SU-DHL-6 (cell line): ENCODE measurements around the gene TES.

Experiments used
- H2AFZ ChIP-seq: fragments of 200-600 bp; sonication (generic); 2 replicates; pipeline ENCODE4 v1.6.1; 2014; ENCODE audit warnings: low read depth, mild to moderate bottlenecking, moderate library complexity, mixed read lengths, antibody characterized with exemption, low read length; ENCODE audit not compliant: severe bottlenecking
- H3F3A ChIP-seq: fragments of 200-600 bp; shearing (Covaris generic); 2 replicates; pipeline ENCODE4 v1.6.0; 2016; ENCODE audit warnings: antibody characterized with exemption, mild to moderate bottlenecking; ENCODE audit not compliant: insufficient read depth
- H3K27ac ChIP-seq: fragments of 200-600 bp; sonication (generic); 2 replicates; pipeline ENCODE4 v1.5.1; 2016; ENCODE audit warnings: low read depth, mild to moderate bottlenecking, low read length, moderate library complexity, mixed read lengths
- H3K27me3 ChIP-seq: fragments of 200-600 bp; sonication (generic), shearing (Covaris generic); 2 replicates; pipeline ENCODE4 v1.6.0; 2014; ENCODE audit warnings: mild to moderate bottlenecking, low read length
- H3K36me3 ChIP-seq: fragments of 200-600 bp; sonication (generic); 2 replicates; pipeline ENCODE4 v1.6.1; 2014; ENCODE audit warnings: mild to moderate bottlenecking, low read length, mixed read lengths
- H3K4me2 ChIP-seq: fragments of 300-600, 200-600 bp; shearing (Covaris generic), sonication (generic); 2 replicates; pipeline ENCODE4 v1.6.0; 2014; ENCODE audit warnings: low read length, low read depth, mild to moderate bottlenecking; ENCODE audit not compliant: poor library complexity, severe bottlenecking
- H3K4me3 ChIP-seq: fragments of 200-600 bp; sonication (generic); 2 replicates; pipeline ENCODE4 v1.5.1; 2014; ENCODE audit warnings: antibody characterized with exemption, low read length, mild to moderate bottlenecking, mixed read lengths; ENCODE audit not compliant: insufficient read depth, poor library complexity, severe bottlenecking
- H3K79me2 ChIP-seq: fragments of 200-600 bp; sonication (generic); 2 replicates; pipeline ENCODE4 v1.6.1; 2014; ENCODE audit warnings: mild to moderate bottlenecking, low read length, moderate library complexity; ENCODE audit not compliant: insufficient read depth
- H3K9ac ChIP-seq: fragments of 200-600 bp; sonication (generic); 2 replicates; pipeline ENCODE4 v1.7.0; 2014; ENCODE audit warnings: mild to moderate bottlenecking, low read length
- H3K9me2 ChIP-seq: fragments of 200-600 bp; sonication (generic); replicated peaks from 2 replicates; pipeline ENCODE4 v1.6.1; 2014; ENCODE audit warnings: low read length; ENCODE audit not compliant: insufficient read depth
- H3K9me3 ChIP-seq: fragments of 200-600 bp; sonication (generic); 2 replicates; pipeline ENCODE4 v1.6.1; 2014; ENCODE audit warnings: low read length, mixed read lengths; ENCODE audit not compliant: insufficient read depth
- H4K20me1 ChIP-seq: fragments of 200-600 bp; sonication (generic); 2 replicates; pipeline ENCODE4 v1.6.1; 2014; ENCODE audit warnings: low read depth, mild to moderate bottlenecking, antibody characterized with exemption, low read length, moderate library complexity, mixed read lengths
- CTCF ChIP-seq: fragments of 200-600 bp; sonication (generic); IDR thresholded peaks from one replicate; pipeline ENCODE4 v1.5.1; 2017; ENCODE audit warnings: antibody characterized with exemption, mild to moderate bottlenecking, low read length, moderate library complexity; ENCODE audit not compliant: insufficient read depth, poor library complexity, severe bottlenecking
- EZH2phosphoT487 ChIP-seq: fragments of 200-600 bp; sonication (generic), shearing (Covaris generic); conservative IDR thresholded peaks from 2 replicates; pipeline ENCODE4 v1.6.1; 2018; ENCODE audit warnings: mild to moderate bottlenecking, antibody characterized with exemption, low read length, moderate library complexity, mixed read lengths

The TES gene

DNA sequence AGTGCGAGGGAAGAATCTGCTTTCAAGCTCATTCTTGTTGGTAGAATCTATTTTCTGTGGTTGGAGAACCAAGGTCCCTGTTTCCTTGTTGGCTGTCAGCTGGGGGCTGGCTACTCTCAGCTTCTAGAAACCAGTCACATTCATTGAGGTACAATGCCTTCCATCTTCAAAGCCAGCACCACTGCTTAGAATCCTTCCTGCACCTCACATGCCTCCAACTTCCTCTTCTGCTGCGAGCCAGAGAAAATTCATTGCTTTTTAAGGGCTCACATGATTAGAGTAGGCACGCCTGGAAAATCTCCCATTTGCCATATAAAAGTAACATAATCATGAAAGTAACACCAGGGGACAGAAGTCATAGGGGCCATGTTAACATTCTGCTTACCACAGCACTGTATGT is 28.7 kb downstream of the TES start:
- Histone ChIP-seq H3K27ac (no peak overlapping the region), H2AFZ (no peak overlapping the region), H4K20me1 (no peaks in the 10 kb centered on the region), H3K4me2 (no peak overlapping the region), H3K36me3 (peaks cover 18% of the 10 kb centered on the region), H3K79me2 (no peaks in the 10 kb centered on the region), H3K27me3 (no peaks in the 10 kb centered on the region), H3K9me2 (no peaks in the 10 kb centered on the region), H3K9ac (no peak overlapping the region), H3K9me3 (no peaks in the 10 kb centered on the region), H3F3A (no peaks in the 10 kb centered on the region; the same call in 1 of the 2 replicates), H3K4me3 (no peak overlapping the region)
- TF ChIP-seq CTCF (no peak), EZH2phosphoT487 (no peak)

DNA sequence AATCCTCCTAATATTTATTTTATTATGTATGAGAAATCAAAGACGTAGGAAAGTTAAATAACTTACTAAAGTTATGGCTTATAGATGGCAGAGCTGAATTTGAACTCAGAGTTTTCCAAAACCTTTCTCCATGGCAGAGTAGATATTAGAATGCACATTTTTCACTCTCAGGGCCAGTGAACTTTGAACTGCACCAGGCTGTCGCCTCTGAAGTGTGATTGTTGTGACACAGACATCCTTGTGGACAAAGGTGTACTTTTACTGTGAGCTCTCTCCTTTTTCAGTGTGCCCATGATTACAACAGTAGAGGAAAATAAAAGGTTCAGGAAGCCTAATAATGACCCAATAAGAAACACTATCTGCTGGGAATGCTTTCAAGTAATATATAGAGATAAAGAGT is 29.1 kb downstream of the TES start:
- TF ChIP-seq EZH2phosphoT487 (no peak), CTCF (no peak)
- no peaks in the 10 kb centered on the region for H4K20me1 ChIP-seq
- H3K27ac ChIP-seq = no peak overlapping the region
- H3K4me3 ChIP-seq = no peak overlapping the region
- peaks cover 18% of the 10 kb centered on the region for H3K36me3 ChIP-seq
- peaks cover 3% of the 10 kb centered on the region; the same call in 1 of the 2 replicates for H3K9me3 ChIP-seq
- no peaks in the 10 kb centered on the region; the same call in 1 of the 2 replicates for H3F3A ChIP-seq
- no peaks in the 10 kb centered on the region for H3K9me2 ChIP-seq
- H3K79me2 ChIP-seq = no peaks in the 10 kb centered on the region
- no peaks in the 10 kb centered on the region for H3K27me3 ChIP-seq
- H3K9ac ChIP-seq = no peak overlapping the region
- no peak overlapping the region for H2AFZ ChIP-seq
- no peak overlapping the region for H3K4me2 ChIP-seq

- no peaks in the 10 kb centered on the region for H3K79me2 ChIP-seq
- H4K20me1 ChIP-seq = no peaks in the 10 kb centered on the region
- no peaks in the 10 kb centered on the region for H3K9me2 ChIP-seq
- H2AFZ ChIP-seq = no peak overlapping the region
- no peak overlapping the region for H3K27ac ChIP-seq
- H3K9ac ChIP-seq = no peak overlapping the region
- no peaks in the 10 kb centered on the region for H3K27me3 ChIP-seq
- H3F3A ChIP-seq = no peaks in the 10 kb centered on the region; the same call in 1 of the 2 replicates
- peaks cover 10% of the 10 kb centered on the region; the same call in 1 of the 2 replicates for H3K9me3 ChIP-seq
- TF ChIP-seq EZH2phosphoT487 = no peak
- no peak for TF ChIP-seq CTCF
- no peak overlapping the region for H3K4me2 ChIP-seq
- H3K36me3 ChIP-seq = peaks cover 18% of the 10 kb centered on the region
- no peak overlapping the region for H3K4me3 ChIP-seq
Measured at GRCh38 chr7:116240024-116240668, 29.8 kb downstream of the TES start.
